Neural progenitor cell (in vitro differentiated cells): ENCODE measurements around the gene GLS. TPM values are rescaled to one million over a fixed set of nuclear protein-coding genes. Genes with fewer than 3 reads are reported as not detected.

Source experiments
- DNase-seq: peaks from one replicate; pipeline ENCODE4 v3.0.0-alpha.2; 2016; ENCODE audit warnings: low spot score
- H2AFZ ChIP-seq: fragments of 200-600 bp; sonication (generic); replicated peaks from 2 replicates; pipeline ENCODE4 v1.6.1; 2016; ENCODE audit warnings: antibody characterized with exemption
- H3F3A ChIP-seq: fragments of 200-600 bp; sonication (generic); 2 replicates; pipeline ENCODE4 v1.6.1; 2016; ENCODE audit warnings: antibody characterized with exemption, low read depth
- H3K27ac ChIP-seq: fragments of 200-600 bp; sonication (generic); 2 replicates; pipeline ENCODE4 v1.5.1; 2016; ENCODE audit warnings: mild to moderate bottlenecking
- H3K27me3 ChIP-seq: fragments of 200-600 bp; sonication (generic); 2 replicates; pipeline ENCODE4 v1.6.1; 2016; ENCODE audit warnings: mild to moderate bottlenecking, moderate library complexity
- H3K36me3 ChIP-seq: fragments of 200-600 bp; sonication (generic); 2 replicates; pipeline ENCODE4 v1.5.1; 2016
- H3K4me1 ChIP-seq: fragments of 200-600 bp; sonication (generic); 2 replicates; pipeline ENCODE4 v1.6.1; 2016; ENCODE audit warnings: mixed run types
- H3K4me2 ChIP-seq: fragments of 200-600 bp; sonication (generic); 2 replicates; pipeline ENCODE4 v1.6.1; 2016
- H3K4me3 ChIP-seq: fragments of 200-600 bp; sonication (generic); 2 replicates; pipeline ENCODE4 v1.5.1; 2016
- H3K79me2 ChIP-seq: fragments of 200-600 bp; sonication (generic); 2 replicates; pipeline ENCODE4 v1.6.1; 2016; ENCODE audit warnings: low read depth
- H3K9ac ChIP-seq: fragments of 200-600 bp; sonication (generic); 2 replicates; pipeline ENCODE4 v1.6.1; 2016
- H3K9me3 ChIP-seq: fragments of 200-600 bp; sonication (generic); 2 replicates; pipeline ENCODE4 v1.5.1; 2016; ENCODE audit warnings: low read depth
- H4K20me1 ChIP-seq: fragments of 200-600 bp; sonication (generic); 2 replicates; pipeline ENCODE4 v1.6.1; 2016; ENCODE audit warnings: low read depth
- H3K27ac Mint-ChIP-seq: 3 replicates; pipeline ENCODE4 v1.8.0; 2021; ENCODE audit warnings: mixed read lengths
- H3K27me3 Mint-ChIP-seq: 2 replicates; pipeline ENCODE4 v1.8.0; 2022; ENCODE audit warnings: low read depth, mild to moderate bottlenecking, inconsistent platforms, moderate library complexity, mixed read lengths; ENCODE audit not compliant: insufficient read depth
- H3K36me3 Mint-ChIP-seq: 3 replicates; pipeline ENCODE4 v1.8.0; 2021; ENCODE audit warnings: mixed read lengths
- H3K4me1 Mint-ChIP-seq: 3 replicates; pipeline ENCODE4 v1.8.0; 2021; ENCODE audit warnings: mixed read lengths
- H3K4me3 Mint-ChIP-seq: 3 replicates; pipeline ENCODE4 v1.8.0; 2021; ENCODE audit warnings: mild to moderate bottlenecking, moderate library complexity, mixed read lengths
- H3K9me3 Mint-ChIP-seq: 3 replicates; pipeline ENCODE4 v1.8.0; 2020; ENCODE audit warnings: mixed read lengths
- CTCF ChIP-seq: fragments of 200-600 bp; sonication (generic); IDR thresholded peaks from 2 replicates; pipeline ENCODE4 v1.5.1; 2017; ENCODE audit warnings: antibody characterized with exemption, mild to moderate bottlenecking
- EZH2 ChIP-seq: fragments of 200-600 bp; sonication (generic); IDR thresholded peaks from 2 replicates; pipeline ENCODE4 v1.6.1; 2017; ENCODE audit warnings: antibody characterized with exemption, mild to moderate bottlenecking, moderate library complexity
- EZH2phosphoT487 ChIP-seq: fragments of 200-600 bp; sonication (generic); IDR thresholded peaks from 2 replicates; pipeline ENCODE4 v1.6.1; 2017; ENCODE audit warnings: antibody characterized with exemption
- total RNA-seq: library from RNA; depleted of rRNA; stranded (reverse); fragments of >200 nt; gene quantifications from 2 replicates; pipeline ENCODE4 v1.2.3, GENCODE V29; 2015; ENCODE audit warnings: low replicate concordance

Gene GLS
- total RNA-seq, 1 donor from 2014 or later = 54.0 TPM

- Histone ChIP-seq H2AFZ (no peak overlapping the region), H3K27me3 (no peaks in the 10 kb centered on the region), H3K9me3 (no peaks in the 10 kb centered on the region), H3K4me2 (no peak overlapping the region), H4K20me1 (no peaks in the 10 kb centered on the region), H3K79me2 (no peaks in the 10 kb centered on the region), H3F3A (no peaks in the 10 kb centered on the region), H3K9ac (no peak overlapping the region), H3K4me1 (peaks cover 2% of the 10 kb centered on the region), H3K27ac (no peak overlapping the region), H3K4me3 (no peak overlapping the region), H3K36me3 (no peaks in the 10 kb centered on the region)
- no peaks in the 10 kb centered on the region for H3K9me3 Mint-ChIP-seq
- peaks cover 2% of the 10 kb centered on the region for H3K27me3 Mint-ChIP-seq
- no peak overlapping the region for H3K4me3 Mint-ChIP-seq
- no peaks in the 10 kb centered on the region for H3K36me3 Mint-ChIP-seq
- no peak for TF ChIP-seq CTCF
- TF ChIP-seq EZH2phosphoT487 = no peak
- TF ChIP-seq EZH2 = no peak
- no peak for DNase-seq
- H3K4me1 Mint-ChIP-seq = no peaks in the 10 kb centered on the region
- H3K27ac Mint-ChIP-seq = no peak overlapping the region
These were observed 25.4 kb upstream of the GLS start for GRCh38 chr2:190855245-190855644.

- H3K4me3 Mint-ChIP-seq = no peak overlapping the region
- peaks cover 3% of the 10 kb centered on the region for H3K27me3 Mint-ChIP-seq
- peaks cover 9% of the 10 kb centered on the region for H3K4me1 Mint-ChIP-seq
- Histone ChIP-seq H3F3A (no peaks in the 10 kb centered on the region), H3K9me3 (no peaks in the 10 kb centered on the region), H3K4me2 (no peak overlapping the region), H3K27ac (no peak overlapping the region), H3K9ac (no peak overlapping the region), H4K20me1 (no peaks in the 10 kb centered on the region), H3K36me3 (no peaks in the 10 kb centered on the region), H2AFZ (no peak overlapping the region), H3K4me1 (peaks cover 8% of the 10 kb centered on the region), H3K79me2 (no peaks in the 10 kb centered on the region), H3K27me3 (no peaks in the 10 kb centered on the region), H3K4me3 (no peak overlapping the region)
- no peak for TF ChIP-seq CTCF
- TF ChIP-seq EZH2 = no peak
- no peak for TF ChIP-seq EZH2phosphoT487
- DNase-seq = no peak
- no peak overlapping the region for H3K27ac Mint-ChIP-seq
- H3K36me3 Mint-ChIP-seq = no peaks in the 10 kb centered on the region
- no peaks in the 10 kb centered on the region for H3K9me3 Mint-ChIP-seq
These were observed 23.6 kb upstream of the GLS start for GRCh38 chr2:190856985-190857384.

DNA sequence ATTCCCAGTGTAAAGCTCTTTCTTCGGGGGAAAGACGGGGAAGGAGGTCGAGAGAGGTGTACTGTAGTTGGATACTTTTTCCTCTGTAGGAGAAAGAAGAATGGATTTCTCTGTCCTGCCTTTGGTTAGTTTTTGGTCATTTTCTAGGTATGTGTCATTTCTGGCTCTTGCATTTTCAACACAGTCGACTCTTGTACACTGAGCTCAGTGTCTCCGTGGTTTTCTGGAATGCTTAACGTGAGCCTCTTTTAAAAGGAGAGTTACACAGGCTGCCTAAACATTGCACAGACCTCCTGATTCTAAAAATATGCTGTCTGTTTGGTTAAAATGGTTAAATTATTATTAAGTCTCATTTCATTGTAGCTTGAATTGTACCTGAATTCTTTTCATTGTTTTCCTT lies 21.8 kb upstream of the GLS start:
- Histone ChIP-seq H3K9ac (no peak overlapping the region), H3K36me3 (no peaks in the 10 kb centered on the region), H2AFZ (no peak overlapping the region), H3K4me1 (peaks cover 8% of the 10 kb centered on the region), H4K20me1 (no peaks in the 10 kb centered on the region), H3K27me3 (no peaks in the 10 kb centered on the region), H3K4me3 (no peak overlapping the region), H3K4me2 (no peak overlapping the region), H3K9me3 (no peaks in the 10 kb centered on the region), H3K79me2 (no peaks in the 10 kb centered on the region), H3F3A (no peaks in the 10 kb centered on the region), H3K27ac (no peak overlapping the region)
- no peaks in the 10 kb centered on the region for H3K9me3 Mint-ChIP-seq
- no peak for TF ChIP-seq EZH2
- TF ChIP-seq CTCF = no peak
- no peak for TF ChIP-seq EZH2phosphoT487
- H3K36me3 Mint-ChIP-seq = no peaks in the 10 kb centered on the region
- peaks cover 9% of the 10 kb centered on the region for H3K4me1 Mint-ChIP-seq
- no peak overlapping the region for H3K4me3 Mint-ChIP-seq
- H3K27ac Mint-ChIP-seq = no peak overlapping the region
- no peak for DNase-seq
- H3K27me3 Mint-ChIP-seq = peaks cover 6% of the 10 kb centered on the region
